Measurements from ENCODE around the gene DNASE1L1.

DNASE1L1 gene

GRCh38 chrX:154380787-154381186, 28.3 kb downstream of the DNASE1L1 start:
- no peak for DNase-seq

- no peak for DNase-seq
Measured at GRCh38 chrX:154380153-154380552, 28.9 kb downstream of the DNASE1L1 start.

- DNase-seq = no peak
Measured at GRCh38 chrX:154379569-154379951, 29.5 kb downstream of the DNASE1L1 start.

GRCh38 chrX:154378799-154379568, 30.1 kb downstream of the DNASE1L1 start, which contains the start of gene EMD:
EMD (plus strand) TSS chrX:154379295; CDS start chrX:154379485, 190 bp downstream.
- DNase-seq = peak; percentile 99

- no peak for DNase-seq
Measured at GRCh38 chrX:154378059-154378798, 30.8 kb downstream of the DNASE1L1 start.

- DNase-seq = no peak
Measured at GRCh38 chrX:154376774-154377173, 32.3 kb downstream of the DNASE1L1 start.

- DNase-seq = no peak
Measured at GRCh38 chrX:154375156-154375504, 33.9 kb downstream of the DNASE1L1 start.

- peak; percentile 43 for DNase-seq
Measured at GRCh38 chrX:154374313-154375155, 34.5 kb downstream of the DNASE1L1 start, which contains the start of gene FLNA. FLNA (minus strand) TSS chrX:154374634; CDS start chrX:154371245, 3,389 bp downstream.

- peak; percentile 79 for DNase-seq
Measured at GRCh38 chrX:154373340-154374306, 35.4 kb downstream of the DNASE1L1 start.

- DNase-seq = no peak
Measured at GRCh38 chrX:154372612-154373022, 36.4 kb downstream of the DNASE1L1 start.

- DNase-seq = no peak
Measured at GRCh38 chrX:154371789-154372300, 37.2 kb downstream of the DNASE1L1 start.

GRCh38 chrX:154371017-154371788, 37.9 kb downstream of the DNASE1L1 start:
- peak; percentile 82 for DNase-seq

- no peak for DNase-seq
Measured at GRCh38 chrX:154370300-154371016, 38.6 kb downstream of the DNASE1L1 start.

GRCh38 chrX:154369449-154370299, 39.4 kb downstream of the DNASE1L1 start:
- peak; percentile 68 for DNase-seq

- DNase-seq = no peak
Measured at GRCh38 chrX:154368630-154369448, 40.2 kb downstream of the DNASE1L1 start.

- no peak for DNase-seq
Measured at GRCh38 chrX:154367474-154368308, 41.4 kb downstream of the DNASE1L1 start.

- no peak for DNase-seq
Measured at GRCh38 chrX:154366666-154367055, 42.4 kb downstream of the DNASE1L1 start.

Measured in NCI-H510A (cell line).